Activated naive CD4-positive, alpha-beta T cell treated with anti-CD3 and anti-CD28 coated beads, Interleukin-2, amount 10 ng/mL, durations not matched to agents 5 hours and 36 hours (primary cell): ENCODE results near the gene ARHGEF11. TPM values are rescaled to one million over a fixed set of nuclear protein-coding genes. Genes with fewer than 3 reads are reported as not detected.

Experiments
- microRNA-seq: library from miRNA; unstranded; fragments of <30 nt; microRNA quantifications from one replicate; pipeline ENCODE4 v1.2.0, GENCODE V29; 2022; ENCODE audit warnings: borderline microRNAs expressed, borderline replicate concordance
- total RNA-seq, 2 experiments: library from RNA; stranded (reverse); gene quantifications; one replicate each; pipeline ENCODE4 v1.2.3, GENCODE V29; 2021

The ARHGEF11 gene
- total RNA-seq, result 10 to 100 TPM; 30.7 to 33.2 TPM

GRCh38 chr1:157045250-157046218, at the start of gene ARHGEF11:
ARHGEF11 (minus strand) TSS chr1:157045742; CDS start chr1:157044330, 1,412 bp downstream.

DNA sequence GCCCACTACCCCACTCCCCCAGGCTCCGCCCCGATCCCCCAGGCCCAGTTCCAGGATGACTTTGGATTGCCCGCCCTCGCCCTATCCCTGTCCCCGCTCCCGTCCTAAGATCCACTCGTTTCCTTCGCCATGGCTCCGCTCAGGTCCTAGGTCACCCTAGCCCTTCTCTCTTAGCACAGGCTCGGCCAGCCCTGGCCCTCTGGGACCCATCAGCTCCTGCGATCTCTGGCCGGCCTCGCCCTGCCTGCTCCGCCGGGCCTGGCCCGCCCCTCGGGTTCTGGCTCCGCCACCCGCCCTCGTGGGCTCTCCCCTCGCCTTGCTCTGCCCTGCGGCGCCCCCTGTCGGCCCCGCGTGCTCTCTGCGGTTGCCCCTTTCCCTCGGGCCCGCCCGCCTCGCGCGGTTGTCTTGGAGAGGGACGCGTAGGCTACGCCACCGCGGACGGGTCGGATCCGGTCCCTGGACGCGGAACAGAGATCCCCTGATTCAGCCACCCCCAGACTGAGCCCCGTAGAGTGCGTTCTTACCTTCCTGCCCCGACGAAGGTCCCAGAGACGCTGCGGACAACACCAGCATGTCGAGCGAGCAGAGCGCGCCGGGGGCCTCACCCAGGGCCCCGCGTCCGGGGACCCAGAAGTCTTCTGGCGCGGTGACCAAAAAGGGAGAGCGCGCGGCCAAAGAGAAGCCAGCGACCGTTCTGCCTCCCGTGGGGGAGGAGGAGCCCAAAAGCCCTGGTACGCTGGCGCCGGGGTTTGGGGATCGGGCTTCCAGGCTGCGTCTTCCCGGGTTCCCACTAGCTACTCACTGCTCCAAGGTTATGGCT, 125.1 kb downstream of the ARHGEF11 start, which contains the start of gene LRRC71:
LRRC71 (plus strand) TSS at position 400 of the 820 bp plus-strand sequence; CDS start at position 572, 172 bp downstream.

DNA sequence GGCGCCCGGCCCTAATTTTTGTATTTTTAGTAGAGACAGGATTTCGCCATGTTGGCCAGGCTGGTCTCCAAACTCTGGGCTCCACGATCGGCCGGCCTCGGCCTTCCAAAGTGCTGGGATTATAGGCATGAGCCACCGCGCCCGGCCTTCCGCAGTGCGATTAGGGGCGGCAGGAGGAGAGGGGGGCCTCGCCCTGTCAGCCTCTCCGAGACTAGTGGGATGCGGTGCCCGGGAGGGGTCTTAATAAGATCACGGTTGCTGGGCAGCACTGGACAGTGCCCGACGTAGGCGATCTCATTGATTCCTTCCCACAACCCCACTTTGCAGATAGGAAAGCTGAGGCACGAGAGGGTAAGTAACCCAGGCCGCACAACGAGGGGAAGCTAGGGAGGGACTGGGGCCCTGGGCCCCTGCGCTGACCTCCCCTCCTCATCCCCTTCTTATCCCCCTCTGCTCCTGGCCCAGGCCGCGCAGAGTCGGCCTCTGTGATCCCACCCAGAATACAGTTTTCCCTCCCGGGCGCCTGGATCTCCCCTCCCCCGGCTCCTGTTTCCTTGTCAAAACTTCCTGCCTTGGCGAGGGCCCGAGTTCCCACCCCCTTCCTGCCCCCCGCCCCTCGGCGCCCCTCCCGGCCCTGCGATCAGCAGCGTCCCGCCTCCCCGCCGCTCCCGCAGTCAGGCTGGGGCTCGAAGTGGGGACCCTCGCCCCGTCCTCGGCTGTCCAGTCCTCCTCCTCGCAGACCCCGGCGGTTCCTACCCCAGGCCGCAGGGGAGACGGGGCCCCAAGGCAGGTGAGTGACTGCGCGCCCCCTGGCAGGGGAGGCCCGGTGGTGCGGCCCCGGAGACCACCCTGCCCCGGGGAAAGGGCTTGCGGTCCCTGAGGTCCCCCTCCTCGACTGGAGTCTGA, 152.2 kb downstream of the ARHGEF11 start, which contains the start of gene PEAR1:
PEAR1 (plus strand) TSS at position 671 of the 906 bp plus-strand sequence. CDS start 10,209 bp downstream, outside the sequence.

Small RNA genes within 50 kb of the gene (microRNA-seq; reads per million reads assigned to microRNA genes)
- gene MIR765, result not detected

Other genes with a start within 250 kb of the ARHGEF11 start
- 10 to 100 TPM; 75.8 to 81.8 TPM for gene SH2D2A, start 228.9 kb downstream of the ARHGEF11 start, total RNA-seq
- under 1 TPM; 0.05 to 0.08 TPM for gene INSRR, start 186.6 kb downstream of the ARHGEF11 start, total RNA-seq
- gene NTRK1, start 184.9 kb downstream of the ARHGEF11 start, total RNA-seq, result 1 to 10 TPM; 2.2 to 2.4 TPM
- gene PEAR1, start 152.0 kb downstream of the ARHGEF11 start, total RNA-seq, result under 1 TPM; 0.28 to 0.31 TPM
- gene LRRC71, start 125.1 kb downstream of the ARHGEF11 start, total RNA-seq, result not detected
- not detected for gene ETV3L, start 54.1 kb upstream of the ARHGEF11 start, total RNA-seq
- gene ETV3, start 92.7 kb upstream of the ARHGEF11 start, total RNA-seq, result 10 to 100 TPM; 45.4 to 45.5 TPM